ENCODE results near the gene CNTLN.

Gene CNTLN

DNA sequence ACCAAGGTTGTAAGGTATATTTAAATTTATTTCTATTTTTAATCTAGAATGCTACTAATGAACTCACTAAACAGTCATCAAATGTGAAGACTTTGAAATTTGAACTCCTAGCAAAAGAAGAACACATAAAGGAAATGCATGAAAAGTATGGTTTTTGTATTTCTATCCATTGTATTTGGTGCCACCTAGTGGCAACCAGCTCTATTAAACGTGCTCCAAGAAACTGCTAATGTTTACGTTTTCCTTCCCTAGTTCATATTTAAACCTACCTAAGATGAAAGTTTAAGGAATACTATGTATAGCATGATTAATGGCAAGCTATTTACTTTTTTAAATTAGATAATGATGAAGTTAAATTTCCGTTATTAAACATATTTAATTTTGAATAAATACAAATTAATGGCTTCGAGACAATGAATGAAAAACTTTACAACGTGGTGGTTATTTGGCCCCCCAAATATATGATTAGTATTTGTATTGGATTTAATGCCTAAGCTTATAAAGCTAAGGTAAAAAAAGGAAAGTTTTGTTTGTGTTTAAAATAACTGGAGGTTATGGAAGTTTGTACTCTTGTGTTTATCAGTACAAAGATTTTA lies 328.1 kb downstream of the CNTLN start:
- no peak for TF ChIP-seq ZFX (IDR thresholded peaks at IDR 0.05)
- TF ChIP-seq, protein P1, sequence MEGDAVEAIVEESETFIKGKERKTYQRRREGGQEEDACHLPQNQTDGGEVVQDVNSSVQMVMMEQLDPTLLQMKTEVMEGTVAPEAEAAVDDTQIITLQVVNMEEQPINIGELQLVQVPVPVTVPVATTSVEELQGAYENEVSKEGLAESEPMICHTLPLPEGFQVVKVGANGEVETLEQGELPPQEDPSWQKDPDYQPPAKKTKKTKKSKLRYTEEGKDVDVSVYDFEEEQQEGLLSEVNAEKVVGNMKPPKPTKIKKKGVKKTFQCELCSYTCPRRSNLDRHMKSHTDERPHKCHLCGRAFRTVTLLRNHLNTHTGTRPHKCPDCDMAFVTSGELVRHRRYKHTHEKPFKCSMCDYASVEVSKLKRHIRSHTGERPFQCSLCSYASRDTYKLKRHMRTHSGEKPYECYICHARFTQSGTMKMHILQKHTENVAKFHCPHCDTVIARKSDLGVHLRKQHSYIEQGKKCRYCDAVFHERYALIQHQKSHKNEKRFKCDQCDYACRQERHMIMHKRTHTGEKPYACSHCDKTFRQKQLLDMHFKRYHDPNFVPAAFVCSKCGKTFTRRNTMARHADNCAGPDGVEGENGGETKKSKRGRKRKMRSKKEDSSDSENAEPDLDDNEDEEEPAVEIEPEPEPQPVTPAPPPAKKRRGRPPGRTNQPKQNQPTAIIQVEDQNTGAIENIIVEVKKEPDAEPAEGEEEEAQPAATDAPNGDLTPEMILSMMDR (conservative IDR thresholded peaks at IDR 0.05) = peak; percentile 82
- no peak overlapping the region for H3K27ac ChIP-seq

DNA sequence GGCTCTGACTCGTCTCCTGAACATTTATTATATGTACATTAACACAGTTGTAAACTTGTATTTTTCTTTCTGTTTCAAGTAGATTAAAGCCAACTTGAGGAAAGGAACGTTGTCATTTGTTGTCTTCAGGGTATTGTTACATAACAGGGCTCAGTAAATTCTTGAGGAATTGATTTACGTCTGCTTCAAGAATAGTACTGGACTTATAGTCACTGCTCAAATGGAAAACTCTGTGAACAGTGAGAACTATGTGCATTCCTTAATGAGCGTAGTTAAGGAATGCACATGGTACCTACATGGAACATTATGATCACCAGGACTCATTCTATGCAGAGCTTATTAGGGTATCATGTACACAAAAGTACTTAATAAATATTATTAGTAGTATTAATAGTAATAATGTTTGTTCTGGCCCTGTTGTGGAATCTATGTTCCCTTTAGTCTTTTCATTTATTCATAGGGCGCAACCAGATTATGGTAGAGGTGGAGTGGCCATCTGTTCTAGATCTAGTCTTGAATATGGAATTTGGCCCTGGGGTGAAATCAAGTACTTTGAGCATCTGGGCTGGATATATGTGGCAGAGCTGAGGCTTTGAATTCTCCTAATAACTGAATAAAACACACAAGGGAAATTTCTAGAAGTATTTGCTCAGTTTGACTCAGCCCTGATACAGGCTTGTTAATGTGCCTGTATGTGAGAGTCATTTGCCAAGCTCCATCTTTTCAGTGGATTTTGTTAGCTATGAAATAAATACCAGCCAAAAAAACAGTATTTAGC lies 335.4 kb downstream of the CNTLN start:
- no peak overlapping the region for H3K27ac ChIP-seq
- no peak for TF ChIP-seq ZFX (IDR thresholded peaks at IDR 0.05)
- TF ChIP-seq, protein P1 (conservative IDR thresholded peaks at IDR 0.05) = no peak

DNA sequence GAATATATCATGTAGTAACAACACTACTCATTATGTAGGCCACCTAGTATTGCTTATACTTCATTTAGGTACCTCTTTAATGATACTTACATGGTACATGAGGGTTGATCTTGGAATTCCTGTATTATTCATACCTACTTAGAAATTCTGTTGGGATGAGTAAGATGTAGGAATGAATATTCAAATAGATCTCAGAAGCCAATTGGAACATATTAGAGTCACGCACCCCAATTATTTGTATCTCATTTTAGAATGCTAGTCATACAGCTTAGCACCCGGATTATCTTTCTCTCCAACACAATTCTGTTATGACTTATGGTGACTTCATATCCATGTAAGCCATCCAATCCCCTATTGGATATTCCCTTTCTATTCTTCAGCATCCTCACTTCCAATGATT lies 337.3 kb downstream of the CNTLN start:
- TF ChIP-seq, protein P1 (conservative IDR thresholded peaks at IDR 0.05) = no peak
- no peak for TF ChIP-seq ZFX (IDR thresholded peaks at IDR 0.05)
- no peak overlapping the region for H3K27ac ChIP-seq

DNA sequence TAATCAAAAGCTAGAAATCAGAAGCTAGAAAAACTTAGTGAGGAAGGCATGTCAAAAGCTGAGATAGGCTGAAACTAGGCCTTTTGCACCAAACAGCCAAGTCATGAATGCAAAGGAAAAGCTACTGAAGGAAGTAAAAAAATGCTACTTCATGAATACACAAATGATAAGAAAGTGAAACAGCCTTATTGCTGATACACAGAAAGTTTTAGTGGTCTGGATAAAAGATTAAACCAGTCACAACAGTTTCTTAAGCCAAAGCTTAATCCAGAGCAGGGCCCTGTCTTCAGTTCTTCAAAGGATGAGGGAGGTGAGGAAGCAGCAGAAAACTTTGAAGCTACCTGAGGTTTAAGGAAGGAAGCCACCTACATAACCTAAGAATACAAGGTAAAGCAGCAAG lies 341.6 kb downstream of the CNTLN start:
- H3K27ac ChIP-seq = no peak overlapping the region
- TF ChIP-seq ZFX (IDR thresholded peaks at IDR 0.05) = no peak
- TF ChIP-seq, protein P1 (conservative IDR thresholded peaks at IDR 0.05) = no peak

DNA sequence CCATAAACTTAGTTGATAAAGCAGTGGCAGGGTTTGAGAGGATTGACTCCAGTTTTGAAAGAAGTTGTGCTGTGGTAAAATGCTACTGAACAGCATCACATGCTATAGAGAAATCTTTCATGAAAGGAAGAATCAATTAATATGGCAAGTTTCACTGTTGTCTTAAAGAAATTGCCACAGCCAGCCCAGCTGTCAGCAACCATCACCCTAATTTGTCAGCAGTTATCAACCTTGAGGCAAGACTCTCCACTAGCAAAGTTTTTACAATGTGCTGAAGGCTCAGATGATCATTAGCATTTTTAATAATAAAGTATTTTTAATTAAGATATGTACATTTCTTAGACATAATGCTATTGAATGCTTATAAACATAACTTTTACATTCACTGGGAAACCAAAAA lies 343.0 kb downstream of the CNTLN start:
- TF ChIP-seq ZFX (IDR thresholded peaks at IDR 0.05) = no peak
- TF ChIP-seq, protein P1 (conservative IDR thresholded peaks at IDR 0.05) = no peak
- H3K27ac ChIP-seq = no peak overlapping the region

DNA sequence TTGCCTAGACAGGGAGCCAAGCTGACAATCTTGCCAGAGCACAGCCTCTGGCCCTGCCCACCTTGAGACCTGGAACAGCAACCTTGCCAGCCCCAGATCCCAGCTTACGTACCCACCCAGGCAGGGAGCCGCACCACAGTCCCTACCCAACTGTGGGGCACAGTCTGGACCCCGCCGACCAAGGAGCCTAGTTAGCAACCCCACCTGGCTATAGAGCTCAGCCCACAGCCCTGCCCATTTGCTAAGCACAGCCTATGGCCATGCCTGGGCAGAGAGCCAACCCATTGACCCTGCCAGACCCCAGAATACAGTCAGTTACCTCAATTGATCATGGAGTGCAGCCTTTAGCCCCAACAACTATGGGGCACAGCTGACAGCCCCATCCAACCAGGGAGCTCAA lies 346.1 kb downstream of the CNTLN start:
- TF ChIP-seq, protein P1 (conservative IDR thresholded peaks at IDR 0.05) = no peak
- no peak for TF ChIP-seq ZFX (IDR thresholded peaks at IDR 0.05)
- H3K27ac ChIP-seq = peak overlapping the region; percentile 47

DNA sequence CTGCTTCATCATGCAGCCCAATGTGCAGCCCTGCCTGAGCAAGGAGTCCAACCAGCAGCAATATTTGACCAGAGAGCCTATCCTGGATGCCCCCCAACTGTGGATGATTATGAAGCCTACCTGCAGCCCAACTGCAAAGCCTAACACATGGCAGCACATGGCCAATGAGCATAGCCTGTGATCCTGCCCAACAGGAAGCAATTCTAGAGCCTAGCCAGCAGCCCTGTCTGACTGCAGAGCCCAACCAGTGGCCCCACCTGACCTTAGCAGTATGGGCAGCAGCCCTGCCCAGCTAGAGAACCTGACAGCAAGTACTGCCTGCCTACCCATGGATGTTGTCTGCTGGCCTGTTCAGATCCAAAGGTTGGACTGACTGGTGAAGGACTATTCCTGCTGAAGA lies 346.7 kb downstream of the CNTLN start:
- H3K27ac ChIP-seq = peak overlapping the region; percentile 47
- no peak for TF ChIP-seq ZFX (IDR thresholded peaks at IDR 0.05)
- TF ChIP-seq, protein P1 (conservative IDR thresholded peaks at IDR 0.05) = no peak

All from C4-2B (cell line).